Esophagus squamous epithelium (tissue), 4 donors: ENCODE measurements around the gene RALB.

Experiments used
- CTCF ChIP-seq, 6 experiments: fragments of 450-650 bp in 4 of 6; fragments of 200-600 bp in 2 of 6; sonication (generic) in 2 of 6; IDR thresholded peaks; one replicate each; pipeline ENCODE4 v1.5.1; 2016 to 2019; ENCODE audit warnings: antibody characterized with exemption in 6 of 6, mild to moderate bottlenecking in 4 of 6, moderate library complexity in 4 of 6
- POLR2A ChIP-seq, 4 donors: fragments of 450-650 bp; IDR thresholded peaks; one replicate each; pipeline ENCODE4 v1.6.1; 2017; ENCODE audit warnings: antibody characterized with exemption in 4 of 4, mild to moderate bottlenecking in 4 of 4, moderate library complexity in 3 of 4

DNA sequence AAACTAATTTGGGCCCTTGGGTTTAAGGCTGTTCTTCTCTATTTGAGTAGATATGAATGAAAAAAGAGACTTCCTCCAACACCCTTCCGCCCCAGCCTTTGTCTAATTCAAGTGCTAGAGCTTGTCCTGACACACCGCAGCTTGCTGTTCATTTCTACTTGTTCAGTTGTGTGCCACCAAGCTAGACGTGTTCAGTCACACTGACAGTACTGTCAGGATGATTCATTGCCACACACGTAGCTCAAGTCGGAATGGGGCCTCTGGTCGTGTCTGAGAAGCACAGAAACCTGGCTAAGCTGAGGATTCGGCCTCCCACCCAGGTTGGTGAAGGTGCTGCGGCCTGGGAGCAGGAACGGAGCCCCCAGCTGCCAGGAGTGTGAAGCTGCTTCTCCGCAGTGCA, 47.7 kb downstream of the RALB start:
- TF ChIP-seq CTCF (IDR thresholded peaks at IDR 0.05) (no peak), POLR2A (IDR thresholded peaks at IDR 0.05) (no peak)
